Measurements from ENCODE around the gene ZNF324B. TPM values are rescaled to one million over a fixed set of nuclear protein-coding genes. Genes with fewer than 3 reads are reported as not detected.

ZNF324B gene
- total RNA-seq, 1 experiment from 2014 or later = 4.6 TPM

- Mint-ChIP-seq H3K27ac (ENCODE audit: unreplicated experiment) (peak overlapping the region; percentile 73), H3K4me1 (ENCODE audit: low read depth, unreplicated experiment) (peaks cover 7% of the 10 kb centered on the region), H3K27me3 (ENCODE audit: insufficient read depth, unreplicated experiment) (no peaks in the 10 kb centered on the region), H3K36me3 (ENCODE audit: insufficient read depth, unreplicated experiment) (no peaks in the 10 kb centered on the region), H3K9me3 (ENCODE audit: unreplicated experiment) (peaks cover 21% of the 10 kb centered on the region), H3K4me3 (ENCODE audit: unreplicated experiment) (peak overlapping the region; percentile 78)
- H3K27me3 ChIP-seq (replicated peaks; ENCODE audit: control insufficient read depth, insufficient read depth, low read length) = no peaks in the 10 kb centered on the region
- H3K4me3 ChIP-seq (ENCODE audit: low read depth, low read length) = peak overlapping the region; percentile 69
- peaks cover 8% of the 10 kb centered on the region; the same call in 1 of the 2 replicates for H3K4me1 ChIP-seq
- H3K9me3 ChIP-seq = no peaks in the 10 kb centered on the region
- ChIA-PET POLR2A (interaction anchor here (0.6 to 0.9 kb wide), 2 partner anchors 44 to 137 kb away, joined by 3 to 10 read pairs; partner anchors contain the start of genes TRIM28 and ZNF497), CTCF (interaction anchor here (0.6 to 3.0 kb wide), 2 partner anchors 21 to 22 kb away, joined by 4 to 14 read pairs; partner anchors contain the start of gene ZBTB45)
- H3K36me3 ChIP-seq (ENCODE audit: control insufficient read depth, insufficient read depth, low read length) = no peaks in the 10 kb centered on the region
- peak; percentile 100 for DNase-seq
- BruUV-seq (replicated peaks) = no TSS peak
- peak; percentile 39 to 68 for TF ChIP-seq CTCF (IDR thresholded peaks at IDR 0.05; ENCODE audit: insufficient read depth in 1 of 2, low read depth in 1 of 2, low read length in 1 of 2, severe bottlenecking in 1 of 2, unreplicated experiment in 1 of 2)
- intact Hi-C loops (cut with micrococcal nuclease; ENCODE audit: unreplicated experiment) = loop anchor here (1.0 to 2.0 kb wide), 5 partner anchors 20 to 112 kb away; partner anchors contain the start of genes MZF1, RPS5, ZBTB45 and ZNF324
These were observed 47.9 kb downstream of the ZNF324B start for GRCh38 chr19:58499021-58499927.

- no peaks in the 10 kb centered on the region for H3K9me3 ChIP-seq
- H3K4me3 ChIP-seq (ENCODE audit: low read depth, low read length) = peak overlapping the region; percentile 66
- no peaks in the 10 kb centered on the region for H3K36me3 ChIP-seq (ENCODE audit: control insufficient read depth, insufficient read depth, low read length)
- DNase-seq = no peak
- ChIA-PET POLR2A (no interaction called here), CTCF (interaction anchor here (3.0 kb wide), 1 partner anchor 20 kb away, joined by 14 read pairs; the partner anchor contains the start of gene ZBTB45)
- peaks cover 8% of the 10 kb centered on the region; the same call in 1 of the 2 replicates for H3K4me1 ChIP-seq
- H3K27me3 ChIP-seq (replicated peaks; ENCODE audit: control insufficient read depth, insufficient read depth, low read length) = no peaks in the 10 kb centered on the region
- H3K4me3 Mint-ChIP-seq (ENCODE audit: unreplicated experiment) = peak overlapping the region; percentile 78
- H3K27me3 Mint-ChIP-seq (ENCODE audit: insufficient read depth, unreplicated experiment) = no peaks in the 10 kb centered on the region
- peaks cover 7% of the 10 kb centered on the region for H3K4me1 Mint-ChIP-seq (ENCODE audit: low read depth, unreplicated experiment)
- intact Hi-C loops (cut with micrococcal nuclease; ENCODE audit: unreplicated experiment) = no loop called here
- H3K9me3 Mint-ChIP-seq (ENCODE audit: unreplicated experiment) = peaks cover 21% of the 10 kb centered on the region
- no peak for TF ChIP-seq CTCF (IDR thresholded peaks at IDR 0.05; ENCODE audit: insufficient read depth in 1 of 2, low read depth in 1 of 2, low read length in 1 of 2, severe bottlenecking in 1 of 2, unreplicated experiment in 1 of 2)
- H3K27ac Mint-ChIP-seq (ENCODE audit: unreplicated experiment) = no peak overlapping the region
- no TSS peak for BruUV-seq (replicated peaks)
- H3K36me3 Mint-ChIP-seq (ENCODE audit: insufficient read depth, unreplicated experiment) = no peaks in the 10 kb centered on the region
These were observed 48.8 kb downstream of the ZNF324B start for GRCh38 chr19:58500242-58500641.

Other genes with a start within 250 kb of the ZNF324B start
- 48.7 and 53.8 TPM in 2 replicates for gene ZNF544, start 222.7 kb upstream of the ZNF324B start, total RNA-seq (2022)
- gene ZNF8, start 172.7 kb upstream of the ZNF324B start, total RNA-seq (2022) = 8.4 and 8.5 TPM in 2 replicates
- gene ERVK3-1, start 146.2 kb upstream of the ZNF324B start, total RNA-seq (2022) = 61.3 and 66.1 TPM in 2 replicates
- 4.0 and 4.3 TPM in 2 replicates for gene ZSCAN22, start 124.6 kb upstream of the ZNF324B start, total RNA-seq (2022)
- gene A1BG, start 98.1 kb upstream of the ZNF324B start, total RNA-seq (2022) = 1.6 and 2.8 TPM in 2 replicates
- 1.6 and 1.7 TPM in 2 replicates for gene ZNF497, start 88.9 kb upstream of the ZNF324B start, total RNA-seq (2022)
- gene ZNF837, start 70.6 kb upstream of the ZNF324B start, total RNA-seq (2022) = 2.2 and 2.3 TPM in 2 replicates
- 1,436 and 1,611 TPM in 2 replicates for gene RPS5, start 64.4 kb upstream of the ZNF324B start, total RNA-seq (2022)
- gene RNF225, start 56.0 kb upstream of the ZNF324B start, total RNA-seq (2022) = 0.73 and 1.3 TPM in 2 replicates
- 4.9 and 5.7 TPM in 2 replicates for gene ZNF584, start 43.0 kb upstream of the ZNF324B start, total RNA-seq (2022)
- not detected in 2 replicates for gene ZNF132, start 11.5 kb upstream of the ZNF324B start, total RNA-seq (2022)
- gene ZNF324, start 15.5 kb downstream of the ZNF324B start, total RNA-seq (2022) = 9.8 and 10.6 TPM in 2 replicates
- 8.6 and 9.7 TPM in 2 replicates for gene ZNF446, start 24.7 kb downstream of the ZNF324B start, total RNA-seq (2022)
- 10.3 and 12.5 TPM in 2 replicates for gene SLC27A5, start 60.4 kb downstream of the ZNF324B start, total RNA-seq (2022)
- gene ZBTB45, start 68.2 kb downstream of the ZNF324B start, total RNA-seq (2022) = 14.6 and 14.8 TPM in 2 replicates
- gene TRIM28, start 92.4 kb downstream of the ZNF324B start, total RNA-seq (2022) = 837 and 863 TPM in 2 replicates
- 110 and 112 TPM in 2 replicates for gene CHMP2A, start 103.5 kb downstream of the ZNF324B start, total RNA-seq (2022)
- 133 and 139 TPM in 2 replicates for gene UBE2M, start 107.0 kb downstream of the ZNF324B start, total RNA-seq (2022)
- gene MZF1, start 121.7 kb downstream of the ZNF324B start, total RNA-seq (2022) = 20.4 and 25.6 TPM in 2 replicates